GM19193 (cell line): Measurements from ENCODE around the gene BBS1.

ENCODE experiments used
- POLR2A ChIP-seq: IDR thresholded peaks from 4 replicates; pipeline ENCODE4 v1.6.1; 2011; ENCODE audit not compliant: insufficient read depth, insufficient read length; ENCODE audit errors: extremely low read depth

The BBS1 gene

DNA sequence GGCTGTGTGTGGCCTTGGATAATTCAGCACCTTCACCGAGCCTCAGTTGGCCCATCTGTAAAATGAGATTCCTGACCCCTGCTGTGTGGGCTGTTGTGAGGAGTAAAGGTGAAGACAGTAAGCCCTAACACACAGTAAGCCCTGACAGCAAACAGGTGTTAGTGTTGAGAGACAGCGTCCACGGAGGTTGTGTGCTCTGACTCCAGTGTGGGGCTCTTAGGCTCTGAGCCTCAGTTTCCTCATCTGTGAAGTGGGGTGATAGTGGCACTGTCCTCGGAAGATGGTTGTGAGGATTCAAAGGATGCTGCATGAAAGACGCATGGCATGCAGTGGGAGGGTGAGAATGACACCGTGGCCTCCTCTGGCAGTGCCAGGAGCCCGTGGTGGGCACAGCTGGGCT, 16.0 kb upstream of the BBS1 start:
- no peak for TF ChIP-seq POLR2A

DNA sequence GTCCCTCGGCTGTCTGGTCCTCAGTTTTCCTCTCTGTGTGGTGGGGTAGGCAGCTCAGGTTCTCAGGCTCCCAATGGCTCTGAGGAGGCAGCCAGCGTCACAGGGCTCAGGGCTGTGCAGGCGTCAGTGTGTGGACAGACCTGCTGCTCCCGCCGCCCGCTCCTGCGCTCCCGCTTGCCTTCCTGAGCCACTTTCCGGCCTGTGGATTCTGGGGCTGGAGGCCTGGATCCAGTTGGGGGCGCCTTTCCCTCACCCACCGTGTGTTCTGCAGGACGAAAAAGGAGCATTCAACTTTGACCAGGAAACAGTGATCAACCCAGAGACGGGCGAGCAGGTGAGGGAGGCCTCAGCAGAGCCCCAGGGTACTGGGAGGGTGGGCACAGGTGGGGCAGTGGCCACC, 15.5 kb upstream of the BBS1 start:
- no peak for TF ChIP-seq POLR2A

DNA sequence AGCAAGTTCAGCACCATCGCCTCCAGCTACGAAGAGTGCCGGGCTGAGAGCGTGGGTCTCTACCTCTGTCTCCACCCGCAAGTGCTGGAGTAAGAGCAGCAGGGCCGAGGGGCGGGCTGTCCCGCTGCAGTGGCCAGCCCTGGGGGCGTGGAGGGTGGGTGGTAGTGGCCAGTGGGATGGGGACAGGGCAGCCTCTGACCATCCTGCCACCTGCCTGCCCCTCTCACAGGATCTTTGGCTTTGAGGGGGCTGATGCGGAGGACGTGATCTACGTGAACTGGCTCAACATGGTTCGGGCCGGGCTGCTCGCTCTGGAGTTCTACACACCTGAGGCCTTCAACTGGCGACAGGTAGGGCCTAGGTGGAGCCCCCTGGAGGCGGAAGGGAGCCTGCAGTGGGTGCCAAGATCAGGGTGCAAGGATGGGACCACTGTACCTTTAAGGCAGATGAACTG, 15.0 kb upstream of the BBS1 start:
- TF ChIP-seq POLR2A, result no peak

DNA sequence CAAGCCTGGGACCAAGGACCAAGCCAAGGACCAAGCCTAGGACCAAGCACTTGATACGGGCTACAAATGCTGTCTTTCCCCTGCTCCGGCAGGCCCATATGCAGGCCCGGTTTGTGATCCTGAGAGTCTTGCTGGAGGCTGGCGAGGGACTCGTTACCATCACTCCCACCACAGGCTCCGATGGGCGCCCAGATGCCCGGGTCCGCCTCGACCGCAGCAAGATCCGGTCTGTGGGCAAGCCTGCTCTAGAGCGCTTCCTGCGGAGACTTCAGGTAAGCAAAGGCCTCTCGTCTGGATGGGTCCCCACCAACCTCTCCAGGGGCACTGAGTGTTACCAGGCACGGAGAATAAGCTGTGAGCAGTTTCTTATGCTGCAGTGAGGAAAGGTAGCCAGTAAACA, 13.2 kb upstream of the BBS1 start:
- TF ChIP-seq POLR2A, result no peak

DNA sequence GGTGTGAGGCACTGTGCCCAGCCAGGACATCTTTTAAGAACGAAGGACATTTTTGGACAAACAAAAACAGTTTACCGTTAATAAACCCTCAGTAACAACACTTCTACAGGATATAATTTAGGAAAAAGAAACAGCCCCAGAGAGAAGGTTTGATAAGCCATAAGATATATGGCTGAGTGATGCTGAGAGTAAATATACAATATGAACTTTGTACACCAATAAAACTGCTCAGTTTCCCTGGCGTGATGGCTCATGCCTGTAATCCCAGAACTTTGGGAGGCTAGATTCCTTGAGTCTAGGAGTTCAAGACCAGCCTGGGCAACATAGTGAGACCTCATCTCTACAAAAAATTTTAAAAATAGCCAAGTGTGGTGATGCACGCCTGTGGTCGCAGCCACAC, 11.9 kb upstream of the BBS1 start:
- no peak for TF ChIP-seq POLR2A

DNA sequence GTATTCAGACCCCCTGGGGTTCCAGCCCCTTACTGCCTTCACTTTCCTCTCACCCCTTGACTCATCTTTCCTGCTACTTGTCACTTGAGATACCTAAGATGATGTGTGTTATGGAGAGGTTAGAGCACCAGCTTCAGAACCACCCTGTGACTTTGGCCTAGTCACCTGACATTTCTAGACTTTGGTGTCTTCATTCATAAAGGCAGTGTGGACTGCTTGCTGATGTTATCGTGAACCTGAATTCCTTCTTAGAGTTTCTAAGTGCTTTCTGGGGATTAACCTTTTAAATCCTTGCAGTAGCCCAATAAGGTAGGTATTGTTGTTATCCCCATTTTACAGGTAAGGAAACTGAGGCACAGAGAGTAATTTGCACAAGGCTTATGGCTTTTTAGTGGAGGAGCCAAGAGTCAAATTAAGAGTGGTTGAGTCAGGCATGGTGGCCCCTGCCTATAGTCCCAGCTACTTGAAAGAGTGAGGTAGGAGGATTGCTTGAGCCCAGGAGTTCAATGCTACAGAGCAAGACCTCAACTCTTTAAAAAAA, 5.1 kb upstream of the BBS1 start:
- TF ChIP-seq POLR2A, result no peak

DNA sequence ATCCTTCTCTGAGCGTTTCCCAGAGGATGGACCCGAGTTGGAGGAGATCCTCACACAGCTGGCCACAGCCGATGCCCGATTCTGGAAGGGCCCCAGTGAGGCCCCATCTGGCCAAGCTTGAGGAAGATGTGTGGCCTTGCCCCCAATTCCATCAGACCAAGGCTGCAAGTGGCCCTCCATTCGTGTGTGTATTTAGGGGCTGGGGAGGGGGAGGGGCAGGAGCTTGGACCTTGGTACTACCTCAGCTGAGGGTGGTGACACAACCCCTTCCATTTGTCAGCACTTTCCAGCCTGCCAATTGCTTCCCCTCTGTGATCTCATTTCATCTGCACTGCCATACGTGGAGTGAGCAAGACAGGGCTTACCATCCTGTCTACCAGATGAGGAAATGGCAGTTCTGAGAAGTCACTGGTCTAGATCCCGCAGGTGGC, 1.3 kb upstream of the BBS1 start:
- no peak for TF ChIP-seq POLR2A

DNA sequence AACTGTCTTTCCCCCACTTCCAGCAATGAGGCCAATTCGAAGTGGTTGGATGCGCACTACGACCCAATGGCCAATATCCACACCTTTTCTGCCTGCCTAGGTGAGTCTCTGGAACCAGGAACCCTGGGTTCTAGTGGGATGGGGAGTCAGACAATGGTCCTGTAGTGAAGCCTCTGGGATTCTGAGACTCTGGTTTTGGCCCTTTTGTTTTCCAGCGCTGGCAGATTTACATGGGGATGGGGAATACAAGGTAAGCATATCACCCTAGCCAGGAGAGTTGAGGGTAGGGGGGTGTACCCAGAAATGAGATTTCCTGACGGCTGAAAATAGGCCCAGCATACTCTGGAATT, 530 bp downstream of the BBS1 start:
- no peak for TF ChIP-seq POLR2A

DNA sequence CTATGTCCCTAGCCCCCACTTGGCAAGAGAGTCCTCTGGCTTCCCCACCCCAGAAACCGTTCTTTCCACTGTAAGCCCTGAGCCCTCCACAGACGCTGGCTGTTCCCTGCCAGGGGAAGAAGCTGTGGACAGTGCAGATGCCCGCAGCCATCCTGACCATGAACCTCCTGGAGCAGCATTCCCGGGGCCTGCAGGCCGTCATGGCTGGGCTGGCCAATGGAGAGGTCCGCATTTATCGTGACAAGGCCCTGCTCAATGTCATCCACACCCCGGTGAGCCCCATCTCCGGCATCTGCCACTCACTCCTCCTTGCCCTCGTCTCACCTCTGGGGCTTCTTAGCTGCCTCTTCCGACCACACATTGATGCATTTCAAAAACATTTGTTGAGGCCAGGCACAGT, 13.2 kb downstream of the BBS1 start:
- TF ChIP-seq POLR2A, result no peak

DNA sequence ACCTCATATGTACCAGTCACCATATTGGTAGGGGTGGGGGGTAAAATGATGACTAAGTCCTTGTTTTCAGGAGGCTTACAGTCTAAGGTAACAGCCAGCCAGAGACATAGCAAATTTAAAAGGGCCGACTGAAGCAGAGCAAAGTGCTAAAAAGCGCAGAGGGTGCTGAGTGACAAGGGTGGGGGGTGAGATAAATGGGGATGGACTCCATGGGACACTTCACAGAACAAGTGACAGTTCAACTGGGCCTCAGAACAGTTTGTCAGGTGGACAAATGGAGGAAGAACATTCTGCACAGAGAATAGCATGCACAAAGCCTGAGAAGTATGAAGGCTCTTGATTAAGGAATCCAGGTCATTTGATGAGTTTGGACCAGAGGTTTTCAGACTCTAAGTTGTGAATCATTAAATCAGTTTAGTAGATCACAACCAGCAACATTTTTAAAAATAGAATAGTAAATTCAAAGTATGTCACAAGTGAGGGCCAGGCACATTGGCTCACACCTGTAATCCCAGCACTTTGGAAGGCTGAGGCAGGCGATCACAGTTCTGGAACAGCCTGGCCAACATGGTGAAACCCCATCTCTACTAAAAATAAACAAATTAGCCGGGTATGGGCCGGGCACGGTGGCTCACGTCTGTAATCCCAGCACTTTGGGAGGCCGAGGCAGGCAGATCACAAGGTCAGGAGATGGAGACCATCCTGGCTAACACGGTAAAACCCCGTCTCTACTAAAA, 14.0 kb downstream of the BBS1 start:
- no peak for TF ChIP-seq POLR2A

DNA sequence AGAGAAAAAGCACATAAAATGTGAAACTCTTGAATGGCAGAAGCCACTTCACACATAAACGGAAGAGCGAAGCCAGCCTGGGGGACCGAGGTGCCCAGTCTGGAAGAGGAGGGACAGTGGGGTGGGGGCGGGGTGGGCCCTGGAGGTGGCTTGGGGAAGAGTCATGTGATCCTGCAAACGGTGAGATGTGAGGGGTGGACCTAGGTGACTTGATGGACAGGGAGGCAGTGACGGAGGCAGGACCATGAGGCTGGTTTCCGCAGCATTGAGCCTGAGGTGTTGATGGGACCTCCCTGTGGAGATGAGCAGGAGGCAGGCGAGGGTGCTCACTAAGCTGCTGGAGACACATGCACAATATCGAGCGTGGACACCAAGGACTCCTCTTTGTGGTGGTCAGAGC, 18.6 kb downstream of the BBS1 start:
- TF ChIP-seq POLR2A, result no peak

DNA sequence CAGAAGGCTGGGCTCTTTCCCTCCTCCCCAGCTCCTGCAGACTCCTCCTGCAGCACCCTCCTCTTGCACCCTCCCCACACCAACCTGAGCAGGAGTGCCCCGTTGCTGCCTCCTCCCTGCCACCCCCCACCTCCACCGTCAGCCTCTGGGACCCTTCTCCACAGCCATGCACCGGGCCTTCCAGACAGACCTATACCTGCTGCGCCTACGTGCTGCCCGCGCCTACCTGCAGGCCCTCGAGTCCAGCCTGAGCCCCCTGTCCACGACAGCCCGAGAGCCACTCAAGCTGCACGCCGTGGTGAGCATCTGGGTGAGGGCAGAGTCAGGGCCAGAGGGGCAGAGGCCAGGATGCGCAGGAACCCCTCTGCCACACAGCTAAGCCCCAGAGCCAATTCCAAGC, 19.2 kb downstream of the BBS1 start:
- TF ChIP-seq POLR2A, result no peak

DNA sequence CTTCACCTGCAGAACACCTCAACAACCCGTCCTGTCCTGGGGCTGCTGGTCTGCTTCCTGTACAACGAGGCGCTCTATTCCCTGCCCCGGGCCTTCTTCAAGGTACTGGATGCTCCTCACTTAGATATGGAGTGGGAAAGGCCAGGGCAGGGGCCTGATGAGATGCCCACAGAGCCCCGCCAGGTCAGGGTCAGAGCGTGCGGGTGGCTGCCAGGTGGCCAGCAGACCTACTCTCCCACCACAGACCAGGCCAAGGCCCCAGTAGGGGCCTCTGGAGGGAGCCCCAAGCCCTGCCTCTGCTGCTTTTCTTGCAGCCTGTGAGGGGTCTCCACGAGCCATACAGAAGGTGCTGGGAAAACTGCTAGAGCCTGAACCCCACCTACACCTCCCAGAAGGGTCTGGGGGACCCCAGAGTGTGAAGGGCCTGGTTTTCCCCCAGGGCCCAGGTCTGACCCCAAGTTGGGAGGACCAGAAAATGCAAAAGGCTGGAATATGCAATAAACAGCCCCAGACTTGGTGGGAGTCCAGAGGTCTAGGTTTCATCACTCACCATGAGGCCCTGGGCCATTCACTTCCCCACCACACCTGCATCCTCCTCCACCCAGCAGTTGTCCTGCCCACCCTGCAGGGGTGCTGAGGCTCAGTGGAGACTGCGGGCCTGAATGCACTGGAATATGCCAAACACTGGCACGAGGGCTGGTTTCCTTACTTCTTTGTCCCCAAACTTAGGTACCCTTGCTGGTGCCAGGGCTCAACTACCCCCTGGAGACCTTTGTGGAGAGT, 20.7 kb downstream of the BBS1 start:
- no peak for TF ChIP-seq POLR2A

DNA sequence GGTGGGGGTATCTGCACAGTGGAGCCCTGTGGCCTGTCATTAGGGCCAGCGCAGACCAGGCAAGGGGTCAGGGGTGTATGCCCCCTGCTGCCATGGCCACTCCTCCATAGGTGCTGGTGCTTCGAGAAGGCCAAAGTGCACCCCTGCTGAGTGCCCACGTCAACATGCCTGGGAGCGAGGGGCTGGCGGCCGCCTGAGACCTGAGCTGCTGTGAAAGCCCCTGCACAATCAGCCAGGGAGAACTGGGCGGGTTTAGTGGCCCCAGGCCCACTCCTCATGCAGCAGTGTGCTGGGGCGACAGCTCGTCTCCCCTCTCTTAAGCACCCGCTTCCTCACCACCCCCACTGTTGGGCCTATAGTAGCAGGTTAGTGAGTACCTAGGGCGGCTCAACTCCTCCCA, 21.4 kb downstream of the BBS1 start:
- no peak for TF ChIP-seq POLR2A

DNA sequence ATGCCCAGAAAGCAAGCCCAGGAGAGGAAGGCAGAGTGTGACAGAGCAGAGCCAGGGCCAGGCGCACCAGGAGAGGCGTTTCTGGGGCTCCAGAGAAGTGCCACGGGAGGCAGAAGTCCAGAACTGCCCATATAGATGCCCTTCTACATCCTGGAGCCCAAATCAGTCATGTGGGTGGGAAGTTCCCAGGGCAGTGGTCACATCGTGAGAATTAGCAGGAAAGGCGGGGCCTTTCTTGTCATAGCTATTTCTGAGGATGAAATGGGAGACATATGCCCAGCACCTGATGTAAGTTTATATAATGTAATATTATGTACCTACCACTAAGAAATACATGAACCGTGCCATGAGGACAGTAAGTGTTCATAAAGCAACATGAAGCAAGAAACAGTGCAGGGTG, 22.3 kb downstream of the BBS1 start:
- TF ChIP-seq POLR2A, result no peak
